Endothelial cell (in vitro differentiated cells): Measurements from ENCODE around the gene FILIP1. TPM values are rescaled to one million over a fixed set of nuclear protein-coding genes. Genes with fewer than 3 reads are reported as not detected.
"Not testable (repeated sequence)": the region's sequence is repeated elsewhere in the genome, so short reads cannot be mapped to it uniquely, and the experiment has no call there.

ENCODE experiments used
- DNase-seq: peaks from one replicate; pipeline ENCODE4 v3.0.0; 2021; ENCODE audit warnings: low spot score
- H3K27ac Mint-ChIP-seq: one replicate; pipeline ENCODE4 v1.8.0; 2021; ENCODE audit warnings: mixed read lengths, inconsistent platforms; ENCODE audit not compliant: unreplicated experiment
- H3K27me3 Mint-ChIP-seq: one replicate; pipeline ENCODE4 v1.8.0; 2021; ENCODE audit warnings: mild to moderate bottlenecking, moderate library complexity, mixed read lengths, inconsistent platforms; ENCODE audit not compliant: unreplicated experiment
- H3K36me3 Mint-ChIP-seq: one replicate; pipeline ENCODE4 v1.8.0; 2021; ENCODE audit warnings: mild to moderate bottlenecking, low read depth, mixed read lengths, inconsistent platforms; ENCODE audit not compliant: unreplicated experiment
- H3K4me1 Mint-ChIP-seq: one replicate; pipeline ENCODE4 v1.8.0; 2021; ENCODE audit warnings: mild to moderate bottlenecking, mixed read lengths, inconsistent platforms; ENCODE audit not compliant: unreplicated experiment
- H3K4me3 Mint-ChIP-seq: one replicate; pipeline ENCODE4 v1.8.0; 2021; ENCODE audit warnings: mild to moderate bottlenecking, mixed read lengths, inconsistent platforms; ENCODE audit not compliant: unreplicated experiment
- H3K9me3 Mint-ChIP-seq: one replicate; pipeline ENCODE4 v1.8.0; 2021; ENCODE audit warnings: mixed read lengths, inconsistent platforms; ENCODE audit not compliant: unreplicated experiment
- CTCF ChIP-seq: fragments of 200-600 bp; sonication (generic); IDR thresholded peaks from one replicate; pipeline ENCODE4 v1.5.0; 2021; ENCODE audit warnings: antibody characterized with exemption; ENCODE audit not compliant: unreplicated experiment
- total RNA-seq: library from RNA; stranded (reverse); fragmentation: NEBNext Ultra II Directional; extraction: Animal tissue kit (Norgen Biotek cat#: 25700); gene quantifications from one replicate; pipeline ENCODE4 v1.2.1, GENCODE V29; 2021; ENCODE audit not compliant: unreplicated experiment

FILIP1 gene
- total RNA-seq, 1 donor from 2014 or later, result 32.0 TPM

GRCh38 chr6:75438442-75439116 is 55.0 kb downstream of the FILIP1 start:
- no peaks in the 10 kb centered on the region for H3K4me1 Mint-ChIP-seq

GRCh38 chr6:75438013-75438431 is 55.6 kb downstream of the FILIP1 start:
- H3K27me3 Mint-ChIP-seq, result no peaks in the 10 kb centered on the region
- H3K36me3 Mint-ChIP-seq, result peaks cover 11% of the 10 kb centered on the region
- DNase-seq, result no peak
- H3K4me1 Mint-ChIP-seq, result no peaks in the 10 kb centered on the region
- no peak overlapping the region for H3K4me3 Mint-ChIP-seq
- TF ChIP-seq CTCF, result no peak
- no peak overlapping the region for H3K27ac Mint-ChIP-seq
- H3K9me3 Mint-ChIP-seq, result peaks cover 4% of the 10 kb centered on the region

More at GRCh38 chr6:75438442-75439116, 55.0 kb downstream of the FILIP1 start:
- peaks cover 4% of the 10 kb centered on the region for H3K9me3 Mint-ChIP-seq
- H3K4me3 Mint-ChIP-seq, result no peak overlapping the region
- no peak for DNase-seq
- H3K36me3 Mint-ChIP-seq, result peaks cover 11% of the 10 kb centered on the region
- no peak for TF ChIP-seq CTCF
- no peaks in the 10 kb centered on the region for H3K27me3 Mint-ChIP-seq
- no peak overlapping the region for H3K27ac Mint-ChIP-seq

GRCh38 chr6:75437421-75437891 is 56.1 kb downstream of the FILIP1 start:
- no peaks in the 10 kb centered on the region for H3K4me1 Mint-ChIP-seq
- no peak for DNase-seq
- no peak for TF ChIP-seq CTCF
- H3K27ac Mint-ChIP-seq, result no peak overlapping the region
- no peaks in the 10 kb centered on the region for H3K9me3 Mint-ChIP-seq
- peaks cover 11% of the 10 kb centered on the region for H3K36me3 Mint-ChIP-seq
- no peaks in the 10 kb centered on the region for H3K27me3 Mint-ChIP-seq
- no peak overlapping the region for H3K4me3 Mint-ChIP-seq

GRCh38 chr6:75436869-75437268 is 56.7 kb downstream of the FILIP1 start:
- H3K27me3 Mint-ChIP-seq, result no peaks in the 10 kb centered on the region
- DNase-seq, result no peak
- H3K27ac Mint-ChIP-seq, result no peak overlapping the region
- H3K36me3 Mint-ChIP-seq, result peaks cover 11% of the 10 kb centered on the region
- TF ChIP-seq CTCF, result no peak
- H3K4me1 Mint-ChIP-seq, result no peaks in the 10 kb centered on the region
- H3K4me3 Mint-ChIP-seq, result no peak overlapping the region
- no peaks in the 10 kb centered on the region for H3K9me3 Mint-ChIP-seq

- not testable (repeated sequence) for DNase-seq, H3K27me3 Mint-ChIP-seq, H3K4me3 Mint-ChIP-seq, H3K27ac Mint-ChIP-seq, H3K4me1 Mint-ChIP-seq, H3K9me3 Mint-ChIP-seq, H3K36me3 Mint-ChIP-seq
Measured at GRCh38 chr6:75432809-75433208, 60.8 kb downstream of the FILIP1 start.
